22Rv1 (cell line): ENCODE data around the gene LCN6.

ENCODE experiments used
- H3K27ac ChIP-seq: fragments of 450-650 bp; 2 replicates; pipeline ENCODE4 v1.5.1; 2017
- CTCF ChIP-seq: fragments of 450-650 bp; IDR thresholded peaks from 2 replicates; pipeline ENCODE4 v1.5.1; 2017; ENCODE audit warnings: mild to moderate bottlenecking
- ZFX ChIP-seq: fragments of 450-650 bp; IDR thresholded peaks from 2 replicates; pipeline ENCODE4 v1.6.1; 2017; ENCODE audit warnings: antibody characterized with exemption, borderline replicate concordance

The LCN6 gene

GRCh38 chr9:136764301-136764891 lies 16.1 kb upstream of the LCN6 start, which contains the start of gene LCN15:
Gene LCN15, minus strand, starts transcription at chr9:136764518. Its CDS starts 30 bp downstream, at chr9:136764488.
- no peak for TF ChIP-seq ZFX
- TF ChIP-seq CTCF = no peak
- H3K27ac ChIP-seq = no peak within 1 kb of the TSS

- no peak for TF ChIP-seq CTCF
- no peak for TF ChIP-seq ZFX
- H3K27ac ChIP-seq = no peak overlapping the region
Measured at GRCh38 chr9:136763649-136764035, 15.3 kb upstream of the LCN6 start.

- peak overlapping the region; percentile 40; the same call in 1 of the 2 replicates for H3K27ac ChIP-seq
- TF ChIP-seq CTCF (0 out of 2 replicates have a peak, but pooled peaks have one; percentile 5), ZFX (no peak)
Measured at GRCh38 chr9:136762915-136763648, 14.8 kb upstream of the LCN6 start.

- TF ChIP-seq CTCF (no peak), ZFX (no peak)
- peak overlapping the region; percentile 40; the same call in 1 of the 2 replicates for H3K27ac ChIP-seq
Measured at GRCh38 chr9:136762221-136762691, 13.9 kb upstream of the LCN6 start.

- no peak for TF ChIP-seq ZFX
- TF ChIP-seq CTCF = no peak
- peak overlapping the region; percentile 22; the same call in 1 of the 2 replicates for H3K27ac ChIP-seq
Measured at GRCh38 chr9:136761545-136761981, 13.2 kb upstream of the LCN6 start.

- peak overlapping the region; percentile 22; the same call in 1 of the 2 replicates for H3K27ac ChIP-seq
- TF ChIP-seq CTCF = peak; percentile 87
Measured at GRCh38 chr9:136760834-136761544, 12.7 kb upstream of the LCN6 start.
